ENCODE measurements around the gene CDCA8. TPM values are rescaled to one million over a fixed set of nuclear protein-coding genes. Genes with fewer than 3 reads are reported as not detected.

Gene CDCA8
- total RNA-seq, 1 experiment from 2014 or later, result 51.7 TPM

GRCh38 chr1:37717631-37718030 lies 25.3 kb downstream of the CDCA8 start:
- Histone ChIP-seq H3K36me3 (ENCODE audit: control insufficient read depth in 1 of 2, insufficient read depth in 2 of 2, low read length in 2 of 2) (no peaks in the 10 kb centered on the region), H4K20me1 (ENCODE audit: insufficient read depth) (no peaks in the 10 kb centered on the region), H3K9me2 (ENCODE audit: insufficient read depth) (no peaks in the 10 kb centered on the region), H3K4me1 (ENCODE audit: control insufficient read depth in 1 of 2, insufficient read depth in 2 of 2, low read length in 2 of 2) (no peaks in the 10 kb centered on the region), H3K9ac (ENCODE audit: low read length) (no peak overlapping the region), H3K4me3 (replicated peaks in 1 of 2; ENCODE audit: low read depth in 1 of 2, low read length in 2 of 2) (no peak overlapping the region), H3K9me3 (ENCODE audit: control insufficient read depth in 1 of 2, insufficient read depth in 1 of 2, low read depth in 1 of 2, low read length in 2 of 2) (no peaks in the 10 kb centered on the region), H3K27ac (ENCODE audit: low read depth, low read length) (no peak overlapping the region), H3K79me2 (ENCODE audit: insufficient read depth, low read length) (no peaks in the 10 kb centered on the region), H3K27me3 (ENCODE audit: insufficient read depth, low read length) (no peaks in the 10 kb centered on the region), H2AFZ (ENCODE audit: low read depth, low read length, poor library complexity, severe bottlenecking) (no peak overlapping the region), H3K4me2 (ENCODE audit: low read length) (no peak overlapping the region)
- intact Hi-C loops (cut with micrococcal nuclease), result no loop called here
- TF ChIP-seq FOSL1 (IDR thresholded peaks at IDR 0.05; ENCODE audit: low read depth) (no peak), MAX (IDR thresholded peaks at IDR 0.05) (no peak), ATF3 (IDR thresholded peaks at IDR 0.05) (no peak), EZH2phosphoT487 (IDR thresholded peaks at IDR 0.05; ENCODE audit: borderline replicate concordance) (no peak), POLR2AphosphoS5 (IDR thresholded peaks at IDR 0.05; ENCODE audit: low read depth, low read length) (no peak), REST (IDR thresholded peaks at IDR 0.05; ENCODE audit: low read depth) (no peak), EZH2 (IDR thresholded peaks at IDR 0.05) (no peak), ZFX (IDR thresholded peaks at IDR 0.05) (no peak), ELF1 (IDR thresholded peaks at IDR 0.05; ENCODE audit: borderline replicate concordance, low read depth) (no peak)
- CTCF ChIA-PET, result no interaction called here
- DNase-seq (ENCODE audit: low read depth, low spot score) (no peak), ATAC-seq (no peak)
- RAD21 ChIA-PET (ENCODE audit: low non-redundant PET in 1 of 2, low total read pairs in 2 of 2, uncharacterized antibody in 2 of 2, unreplicated experiment in 2 of 2), result no interaction called here
- BruUV-seq (replicated peaks), result no TSS peak
- POLR2A ChIA-PET, result no interaction called here
